ENCODE measurements around the gene EIF4G3.

DNA sequence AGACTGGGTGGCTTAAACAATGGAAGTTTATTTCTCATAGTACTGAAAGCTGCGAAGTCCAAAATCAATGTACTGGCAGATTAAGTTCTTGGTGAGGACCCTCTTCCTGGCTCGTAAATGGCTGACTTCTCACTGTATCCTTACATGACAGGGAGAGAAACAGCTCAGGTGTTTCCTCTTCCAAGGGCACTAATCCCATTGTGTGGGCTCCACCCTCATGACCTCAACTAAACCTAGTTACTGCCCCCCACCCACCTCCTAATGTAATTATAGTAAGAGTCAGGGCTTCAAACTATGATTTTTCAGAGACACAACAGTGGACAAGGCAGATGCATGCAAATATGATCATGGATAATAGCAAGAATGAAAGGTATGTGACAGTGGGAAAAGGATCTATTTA lies 308.4 kb downstream of the EIF4G3 start:
- no peak for TF ChIP-seq CTCF (IDR thresholded peaks at IDR 0.05)
- TF ChIP-seq POLR2AphosphoS5 (IDR thresholded peaks at IDR 0.05; ENCODE audit: low read depth, low read length): no peak
- TF ChIP-seq CHD2 (IDR thresholded peaks at IDR 0.05; ENCODE audit: low read length, partially characterized antibody): no peak
- no peak for TF ChIP-seq SIN3A (IDR thresholded peaks at IDR 0.05; ENCODE audit: borderline replicate concordance, low read depth, low read length)
